ENCODE data around the gene PRAMEF14.
"Not testable (repeated sequence)": the region's sequence is repeated elsewhere in the genome, so short reads cannot be mapped to it uniquely, and the experiment has no call there.

- TF ChIP-seq CTCF (IDR thresholded peaks at IDR 0.05; ENCODE audit: low read depth, low read length); EZH2phosphoT487 (IDR thresholded peaks at IDR 0.05; ENCODE audit: low read depth): not testable (repeated sequence)
These were observed 18.0 kb upstream of the PRAMEF14 start for GRCh38 chr1:13364928-13365327.
